PC-3 (cell line): ENCODE measurements around the gene DENND6B.

Experiments
- CTCF ChIP-seq: fragments of 300-600 bp; sonication (generic); conservative IDR thresholded peaks from 2 replicates; pipeline ENCODE4 v1.5.1; 2017; ENCODE audit warnings: antibody characterized with exemption, low read depth, mild to moderate bottlenecking, low read length
- EZH2 ChIP-seq: fragments of 300-600 bp; sonication (generic); IDR thresholded peaks from one replicate; pipeline ENCODE4 v1.6.1; 2017; ENCODE audit warnings: antibody characterized with exemption, mild to moderate bottlenecking, low read length; ENCODE audit not compliant: unreplicated experiment
- EZH2phosphoT487 ChIP-seq: fragments of 300-600 bp; sonication (generic); IDR thresholded peaks from 2 replicates; pipeline ENCODE4 v1.6.1; 2018; ENCODE audit warnings: mild to moderate bottlenecking, antibody characterized with exemption, low read length, borderline replicate concordance

GRCh38 chr22:50319503-50319951, 7.3 kb downstream of the DENND6B start:
- TF ChIP-seq CTCF (no peak), EZH2 (no peak), EZH2phosphoT487 (no peak)
